Measurements from ENCODE around the gene CYSTM1.

- TF ChIP-seq, protein P1, sequence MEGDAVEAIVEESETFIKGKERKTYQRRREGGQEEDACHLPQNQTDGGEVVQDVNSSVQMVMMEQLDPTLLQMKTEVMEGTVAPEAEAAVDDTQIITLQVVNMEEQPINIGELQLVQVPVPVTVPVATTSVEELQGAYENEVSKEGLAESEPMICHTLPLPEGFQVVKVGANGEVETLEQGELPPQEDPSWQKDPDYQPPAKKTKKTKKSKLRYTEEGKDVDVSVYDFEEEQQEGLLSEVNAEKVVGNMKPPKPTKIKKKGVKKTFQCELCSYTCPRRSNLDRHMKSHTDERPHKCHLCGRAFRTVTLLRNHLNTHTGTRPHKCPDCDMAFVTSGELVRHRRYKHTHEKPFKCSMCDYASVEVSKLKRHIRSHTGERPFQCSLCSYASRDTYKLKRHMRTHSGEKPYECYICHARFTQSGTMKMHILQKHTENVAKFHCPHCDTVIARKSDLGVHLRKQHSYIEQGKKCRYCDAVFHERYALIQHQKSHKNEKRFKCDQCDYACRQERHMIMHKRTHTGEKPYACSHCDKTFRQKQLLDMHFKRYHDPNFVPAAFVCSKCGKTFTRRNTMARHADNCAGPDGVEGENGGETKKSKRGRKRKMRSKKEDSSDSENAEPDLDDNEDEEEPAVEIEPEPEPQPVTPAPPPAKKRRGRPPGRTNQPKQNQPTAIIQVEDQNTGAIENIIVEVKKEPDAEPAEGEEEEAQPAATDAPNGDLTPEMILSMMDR (IDR thresholded peaks at IDR 0.05; ENCODE audit: low read depth, low read length) = no peak
- TF ChIP-seq POLR2A (IDR thresholded peaks at IDR 0.05; ENCODE audit: extremely low read depth, insufficient read length) (no peak), MYC (IDR thresholded peaks at IDR 0.05; ENCODE audit: low read depth, low read length) (no peak)
These were observed 42.5 kb downstream of the CYSTM1 start for GRCh38 chr5:140217299-140218026.

Measured in NB4 (cell line).